D721Med (cell line): ENCODE measurements around the gene L3MBTL2.
A peak's percentile ranks its signal among the peaks of the same experiment; 100 is the strongest.

Experiments used
- DNase-seq: peaks from one replicate; pipeline ENCODE4 v3.0.0; 2011; ENCODE audit warnings: low spot score; ENCODE audit not compliant: insufficient read length
- FAIRE-seq: peaks from 2 replicates; lab custom pipeline; 2011; peaks lifted over from hg19 to GRCh38; lab: Jason Lieb, UNC
- TF ChIP-seq, protein P1 (sequence below): IDR thresholded peaks from 2 replicates; pipeline ENCODE4 v1.5.1; 2012; ENCODE audit warnings: mild to moderate bottlenecking, control low read depth; ENCODE audit not compliant: insufficient read depth; ENCODE audit errors: missing control alignments

The L3MBTL2 gene

DNA sequence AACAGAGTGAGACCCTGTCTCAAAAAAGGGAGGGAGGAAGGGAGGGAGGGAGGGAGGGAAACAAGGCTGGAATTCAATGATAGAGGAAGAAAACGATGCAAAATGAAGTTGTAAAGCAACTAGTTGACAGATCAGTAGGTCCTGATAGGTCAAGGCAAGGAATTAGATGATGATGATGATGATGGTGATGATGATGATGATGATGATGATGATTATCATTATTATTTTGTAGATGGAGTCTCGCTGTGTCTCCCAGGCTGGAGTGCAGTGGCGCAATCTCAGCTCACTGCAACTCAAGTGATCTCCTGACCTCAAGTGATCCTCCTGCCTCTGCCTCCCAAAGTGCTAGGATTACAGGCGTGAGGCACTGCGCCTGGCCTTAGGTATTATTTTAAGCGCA is 11.3 kb upstream of the L3MBTL2 start:
- DNase-seq (no peak), FAIRE-seq (no peak)
- TF ChIP-seq, protein P1, sequence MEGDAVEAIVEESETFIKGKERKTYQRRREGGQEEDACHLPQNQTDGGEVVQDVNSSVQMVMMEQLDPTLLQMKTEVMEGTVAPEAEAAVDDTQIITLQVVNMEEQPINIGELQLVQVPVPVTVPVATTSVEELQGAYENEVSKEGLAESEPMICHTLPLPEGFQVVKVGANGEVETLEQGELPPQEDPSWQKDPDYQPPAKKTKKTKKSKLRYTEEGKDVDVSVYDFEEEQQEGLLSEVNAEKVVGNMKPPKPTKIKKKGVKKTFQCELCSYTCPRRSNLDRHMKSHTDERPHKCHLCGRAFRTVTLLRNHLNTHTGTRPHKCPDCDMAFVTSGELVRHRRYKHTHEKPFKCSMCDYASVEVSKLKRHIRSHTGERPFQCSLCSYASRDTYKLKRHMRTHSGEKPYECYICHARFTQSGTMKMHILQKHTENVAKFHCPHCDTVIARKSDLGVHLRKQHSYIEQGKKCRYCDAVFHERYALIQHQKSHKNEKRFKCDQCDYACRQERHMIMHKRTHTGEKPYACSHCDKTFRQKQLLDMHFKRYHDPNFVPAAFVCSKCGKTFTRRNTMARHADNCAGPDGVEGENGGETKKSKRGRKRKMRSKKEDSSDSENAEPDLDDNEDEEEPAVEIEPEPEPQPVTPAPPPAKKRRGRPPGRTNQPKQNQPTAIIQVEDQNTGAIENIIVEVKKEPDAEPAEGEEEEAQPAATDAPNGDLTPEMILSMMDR = no peak

DNA sequence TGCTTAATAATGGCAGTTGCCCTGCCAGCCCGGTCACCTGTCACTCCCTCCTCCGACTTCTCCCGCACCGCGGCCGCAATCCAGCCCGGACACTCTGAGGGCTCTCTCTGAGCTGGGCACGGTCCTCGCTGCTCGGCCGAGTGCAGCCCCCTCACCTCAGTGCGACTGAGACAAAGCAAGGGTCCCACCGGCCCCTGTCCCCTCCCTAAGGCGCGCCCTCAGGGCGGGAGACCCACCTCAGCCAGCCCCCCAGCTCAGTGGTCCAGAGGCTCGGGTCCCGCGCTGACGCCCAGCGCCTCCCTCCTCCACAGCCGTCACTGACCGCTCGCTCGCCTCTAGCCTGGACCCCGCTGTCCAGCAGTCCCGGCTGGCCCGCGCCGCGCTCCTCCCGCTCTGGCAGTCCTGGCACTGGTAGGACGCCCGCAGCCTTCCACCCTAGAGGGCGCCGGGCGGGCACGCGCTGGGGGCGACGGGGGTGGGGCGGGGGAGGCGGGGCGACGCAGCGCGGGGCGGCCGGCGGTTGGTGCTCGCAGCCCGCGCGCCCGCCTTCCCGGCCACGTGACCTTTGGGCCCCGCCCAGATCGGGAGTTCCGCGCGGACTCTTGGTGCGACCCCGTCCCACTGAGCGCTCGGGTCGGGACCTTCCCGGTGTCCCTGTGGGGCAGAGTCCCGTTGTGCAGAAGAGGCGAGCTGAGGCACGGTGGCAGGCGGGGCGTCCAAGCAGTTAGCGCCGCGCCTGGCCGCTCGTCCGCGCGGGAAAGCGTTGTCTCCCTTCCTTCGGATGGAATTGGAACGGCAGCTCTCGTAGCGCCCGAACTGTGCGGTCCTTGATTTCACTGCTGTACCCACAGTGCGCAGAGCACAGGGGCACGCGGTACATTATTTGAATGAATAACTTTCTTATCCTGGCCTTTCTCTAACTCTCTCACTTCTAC is 7.8 kb upstream of the L3MBTL2 start:
- FAIRE-seq = no peak
- peak; percentile 70 for DNase-seq
- TF ChIP-seq, protein P1 = peak; percentile 24

DNA sequence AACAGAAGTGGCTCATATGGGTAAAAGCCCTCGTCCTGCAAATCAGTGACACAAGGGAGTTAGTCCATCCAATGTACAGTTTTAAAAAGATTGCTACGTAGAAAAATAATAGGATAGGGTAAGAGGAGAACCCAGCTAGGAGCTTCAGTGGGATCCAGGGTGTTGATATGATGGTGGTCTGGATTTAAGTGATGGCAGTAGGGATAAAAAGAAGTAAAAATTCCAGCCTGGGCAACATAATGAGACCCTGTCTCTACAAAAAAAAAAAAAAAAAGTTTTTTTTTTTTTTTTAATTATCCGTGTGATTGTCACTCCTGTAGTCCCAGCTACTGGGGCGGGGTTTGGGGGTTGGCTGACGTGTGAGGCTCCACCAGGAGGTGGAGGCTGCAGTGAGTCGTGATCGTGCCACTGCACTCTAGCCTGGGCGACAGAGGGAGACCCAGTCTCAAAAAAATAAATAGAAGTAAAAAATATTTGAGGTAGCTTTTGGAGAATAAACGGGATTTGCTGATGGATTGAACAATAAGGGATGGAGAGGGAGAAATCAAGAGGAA is 7.0 kb upstream of the L3MBTL2 start:
- TF ChIP-seq, protein P1 = no peak
- no peak for FAIRE-seq
- DNase-seq = no peak

DNA sequence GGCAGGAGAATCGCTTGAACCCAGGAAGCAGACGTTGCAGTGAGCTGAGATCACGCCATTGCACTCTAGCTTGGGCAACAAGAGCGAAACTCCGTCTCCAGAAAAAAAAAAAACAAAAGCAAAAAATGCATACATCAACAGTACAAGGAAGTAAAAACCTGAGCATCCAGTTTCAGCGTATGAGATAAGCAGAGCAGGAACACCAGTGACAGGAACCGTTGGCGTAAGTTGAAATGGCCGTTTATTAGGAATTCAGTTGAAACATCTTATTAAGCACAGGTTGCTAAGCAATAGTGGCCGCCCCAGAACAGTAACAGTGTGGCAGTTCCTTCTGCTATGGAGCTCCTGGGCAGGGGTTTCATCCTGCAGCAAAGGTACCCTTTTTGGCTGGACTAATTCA is 4.0 kb upstream of the L3MBTL2 start:
- no peak for FAIRE-seq
- TF ChIP-seq, protein P1 = no peak
- no peak for DNase-seq

DNA sequence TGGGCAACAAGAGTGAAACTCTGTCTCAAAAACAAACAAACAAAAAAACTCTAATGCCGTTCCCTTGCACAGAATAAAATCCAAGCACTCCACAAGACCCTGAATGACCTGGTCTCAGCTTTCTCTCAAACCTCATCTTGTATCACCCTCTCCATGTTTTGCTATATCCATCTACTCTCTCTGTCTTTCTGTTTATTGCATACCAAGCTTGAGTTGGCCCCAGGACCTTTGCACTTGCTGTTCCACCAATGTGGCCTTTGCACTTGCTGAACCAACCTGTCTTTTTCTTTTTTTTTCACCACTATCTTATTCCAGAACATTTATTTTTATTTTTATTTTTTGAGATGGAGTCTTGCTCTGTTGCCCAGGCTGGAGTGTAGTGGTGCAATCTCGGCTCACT is 2.0 kb upstream of the L3MBTL2 start:
- DNase-seq (no peak), FAIRE-seq (no peak)
- TF ChIP-seq, protein P1 = no peak

DNA sequence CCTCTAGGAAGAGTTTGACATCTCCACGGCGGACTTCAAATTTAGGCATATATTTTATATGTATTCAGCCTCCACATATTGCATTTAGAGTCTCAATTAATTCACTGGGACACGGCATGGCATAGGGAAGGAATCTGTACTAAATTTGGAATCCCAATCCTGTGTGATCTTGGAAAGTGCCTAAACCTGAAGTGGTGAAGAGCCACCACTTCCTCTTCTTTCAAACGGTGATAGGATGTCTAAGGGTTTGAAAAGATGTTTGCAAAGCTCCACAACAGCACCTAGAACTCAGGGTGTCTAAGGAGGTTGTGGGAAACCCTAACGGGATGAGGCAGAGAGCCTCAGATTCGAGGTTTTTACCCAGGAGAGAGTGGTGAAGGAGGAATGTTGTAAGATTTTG is 1.0 kb upstream of the L3MBTL2 start:
- TF ChIP-seq, protein P1 = no peak
- DNase-seq = no peak
- FAIRE-seq = no peak

DNA sequence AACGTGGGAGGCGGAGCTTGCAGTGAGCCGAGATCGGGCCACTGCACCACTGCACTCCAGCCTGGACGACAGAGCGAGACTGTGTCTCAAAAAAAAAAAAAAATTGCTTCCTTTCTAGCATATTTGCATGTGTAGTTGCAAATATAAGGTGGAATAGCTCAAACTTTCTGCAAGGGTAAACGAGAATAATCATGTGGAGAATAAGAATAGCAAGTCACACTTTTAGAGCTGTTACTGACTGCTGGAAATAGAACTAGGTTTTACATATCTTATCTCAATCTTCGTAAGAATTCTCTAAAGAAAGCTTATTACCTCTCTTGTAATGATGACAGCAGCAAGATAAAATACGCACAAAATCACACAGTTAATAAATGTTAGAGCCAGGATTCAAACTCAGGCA is 1.6 kb downstream of the L3MBTL2 start:
- DNase-seq = no peak
- FAIRE-seq = no peak
- TF ChIP-seq, protein P1 = no peak
